Stimulated activated CD8-positive, alpha-beta memory T cell treated with anti-CD3 and anti-CD28 coated beads, Interleukin-15, amount 100 ng/mL, for 4 hours (primary cell): ENCODE results near the gene HDAC4.
A peak's percentile ranks its signal among the peaks of the same experiment; 100 is the strongest.
"Not testable (repeated sequence)": the region's sequence is repeated elsewhere in the genome, so short reads cannot be mapped to it uniquely, and the experiment has no call there.

Experiments used
- DNase-seq, 2 donors: peaks; one replicate each; pipeline ENCODE4 v3.0.0-alpha.2; 2020; ENCODE audit warnings: low read depth in 2 of 2

Gene HDAC4

DNA sequence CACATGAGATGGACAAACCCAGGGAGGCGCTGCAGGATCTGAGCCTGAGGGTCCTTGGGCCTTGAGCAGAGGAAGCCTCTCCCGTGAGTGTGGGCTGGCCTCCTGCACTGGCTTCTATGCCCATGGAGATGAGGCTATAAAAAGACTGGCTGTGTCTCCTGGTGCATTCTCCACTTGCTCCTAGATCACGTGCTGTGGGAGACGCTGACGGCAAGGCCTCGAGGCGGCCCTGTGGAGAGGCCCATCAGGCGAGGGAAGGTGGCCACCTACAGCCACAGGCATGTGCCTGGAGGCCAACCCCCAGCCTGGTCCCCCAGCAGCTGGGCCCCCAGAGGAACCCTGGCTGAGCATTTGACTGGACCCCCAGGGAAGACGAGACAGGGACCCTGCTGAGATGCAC, 354.0 kb downstream of the HDAC4 start:
- no peak for DNase-seq

DNA sequence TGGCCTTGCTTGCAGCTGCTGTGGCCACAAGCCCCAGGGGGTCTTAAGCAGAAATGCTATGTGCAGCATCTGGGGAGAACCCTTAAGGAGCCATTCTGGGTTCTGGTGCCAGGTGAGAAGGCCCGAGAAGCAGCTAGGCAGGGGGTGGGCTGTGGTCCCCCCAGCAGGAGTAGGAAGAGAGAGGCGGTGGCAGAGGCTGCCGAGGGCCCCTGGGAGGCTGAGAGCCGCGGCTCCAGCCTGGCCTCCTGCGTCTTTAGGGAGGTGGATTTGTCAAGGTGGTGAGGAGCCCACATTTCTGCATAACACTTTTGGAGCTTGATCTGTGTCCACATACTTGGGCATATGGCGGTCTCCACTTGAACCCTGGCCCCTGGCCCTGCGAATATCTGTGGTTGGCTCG, 356.5 kb downstream of the HDAC4 start:
- no peak for DNase-seq

DNA sequence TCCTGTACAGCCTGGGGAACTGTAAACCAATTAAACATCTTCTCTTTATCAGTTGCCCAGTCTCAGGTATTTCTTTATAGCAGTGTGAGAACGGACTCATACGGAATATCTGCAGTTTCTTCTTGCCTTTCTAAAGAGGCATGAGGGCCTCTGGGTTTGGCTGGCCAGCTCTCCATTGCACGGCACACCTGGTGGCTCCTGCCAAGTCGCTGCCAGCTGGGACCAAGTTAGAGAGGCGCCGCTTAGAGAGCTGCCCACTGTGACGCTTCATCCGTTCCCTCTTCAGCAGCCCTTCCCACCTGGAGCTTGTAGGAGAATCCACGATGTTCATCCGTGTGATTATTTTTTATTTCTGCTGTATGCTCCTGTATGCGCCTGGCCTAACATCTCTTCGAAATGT, 357.5 kb downstream of the HDAC4 start:
- DNase-seq = no peak

DNA sequence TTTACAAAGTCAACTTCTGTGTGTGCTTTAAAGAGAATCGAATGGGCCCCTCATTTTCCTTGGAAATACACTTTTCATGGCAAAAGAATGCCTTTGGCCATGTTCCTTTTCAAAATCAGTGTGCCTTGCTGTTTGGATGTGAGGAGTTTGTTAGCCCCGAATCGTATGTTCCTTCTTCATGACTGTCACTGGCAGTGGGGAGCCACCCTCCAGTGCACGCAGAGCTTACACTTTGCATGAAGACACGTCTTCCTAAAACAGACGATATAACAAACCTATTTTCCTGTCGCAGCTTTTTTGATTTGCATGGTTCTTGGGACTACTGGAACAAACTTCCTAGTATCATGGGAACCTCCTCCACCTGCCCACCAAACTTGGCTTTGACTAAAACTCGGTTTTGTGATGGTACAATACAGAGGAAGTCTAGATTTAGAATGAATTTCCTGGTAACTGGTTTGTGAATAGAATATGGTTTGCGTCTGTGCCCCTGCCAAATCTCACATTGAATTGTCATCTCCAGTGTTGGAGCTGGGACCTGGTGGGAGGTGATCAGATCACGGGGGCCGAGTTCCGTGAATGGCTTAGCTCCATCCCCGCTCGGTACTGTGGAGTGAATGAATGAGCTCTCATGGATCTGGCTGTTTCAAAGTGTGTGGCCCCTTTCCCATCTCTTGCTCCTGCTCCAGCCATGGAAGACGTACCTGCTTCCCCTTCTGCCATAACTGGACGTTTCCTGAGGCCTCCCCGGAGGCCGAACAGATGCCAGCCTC, 358.1 kb downstream of the HDAC4 start:
- DNase-seq = no peak

DNA sequence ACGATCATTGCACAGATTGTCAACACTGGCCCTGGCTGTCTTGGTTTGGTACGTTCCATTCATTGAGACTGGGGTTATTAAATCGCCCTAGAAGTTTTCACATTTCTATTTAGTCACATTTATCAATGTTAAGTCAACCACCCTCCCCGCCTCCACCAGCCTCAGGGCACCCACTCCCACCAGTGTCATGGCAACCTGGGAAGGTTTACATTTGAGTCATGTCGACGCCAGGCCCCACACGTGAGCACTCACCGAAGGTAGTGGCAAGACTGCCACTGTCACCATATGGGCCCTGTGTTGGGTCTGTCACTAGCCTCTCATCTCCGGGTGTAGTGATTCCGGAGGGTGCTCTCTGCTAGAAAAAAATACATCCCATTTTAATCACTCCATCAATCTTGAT, 358.8 kb downstream of the HDAC4 start:
- no peak for DNase-seq

DNA sequence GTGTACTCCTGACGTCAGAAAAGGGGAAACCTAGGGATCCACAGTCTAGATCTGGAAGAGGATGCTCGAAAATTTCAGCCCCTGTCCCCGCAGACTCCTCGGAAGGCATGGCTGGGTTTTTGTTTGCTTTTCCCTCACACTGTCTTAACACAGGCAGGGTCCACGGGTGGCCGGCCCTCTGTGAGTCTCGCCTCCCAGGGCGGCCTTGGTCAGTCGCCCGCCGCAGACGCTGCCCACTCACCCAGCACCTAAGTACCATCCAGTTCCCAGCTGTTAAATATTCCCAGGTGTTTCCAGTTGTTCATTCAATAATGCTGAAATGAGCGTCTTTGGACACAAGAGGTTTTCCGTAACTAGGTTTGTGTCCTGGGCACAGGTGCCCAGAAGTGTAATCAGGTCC, 359.8 kb downstream of the HDAC4 start:
- DNase-seq = no peak

DNA sequence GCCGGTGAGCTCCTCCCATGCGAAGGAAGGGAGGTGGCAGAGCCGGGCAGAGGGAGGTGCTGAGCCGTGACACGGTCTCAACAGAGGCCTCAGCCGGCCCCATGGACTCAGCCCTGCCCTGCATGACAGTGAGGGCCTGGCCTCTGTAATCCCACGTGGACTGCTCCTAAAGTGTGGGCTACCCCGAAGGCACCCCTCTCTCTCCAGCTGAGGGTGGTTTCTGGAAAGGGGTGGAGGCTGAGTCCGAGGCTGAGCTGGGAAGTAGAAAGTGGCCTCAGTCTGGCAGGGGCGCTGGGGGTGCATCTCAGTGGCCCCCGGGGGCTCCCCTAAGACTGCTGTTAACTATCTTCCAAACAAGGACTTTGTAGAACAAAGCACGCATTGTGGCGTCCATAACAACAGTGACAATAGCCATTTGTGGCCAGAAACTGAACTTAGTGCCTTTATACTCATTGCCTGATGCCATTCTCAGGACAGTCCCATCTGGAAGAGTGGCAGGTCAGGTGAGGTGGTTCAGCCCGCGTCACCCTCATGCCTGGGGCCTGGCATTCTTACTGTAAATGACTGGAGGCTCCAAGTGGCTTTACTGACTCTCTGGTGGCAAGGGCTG, 360.6 kb downstream of the HDAC4 start:
- no peak for DNase-seq

DNA sequence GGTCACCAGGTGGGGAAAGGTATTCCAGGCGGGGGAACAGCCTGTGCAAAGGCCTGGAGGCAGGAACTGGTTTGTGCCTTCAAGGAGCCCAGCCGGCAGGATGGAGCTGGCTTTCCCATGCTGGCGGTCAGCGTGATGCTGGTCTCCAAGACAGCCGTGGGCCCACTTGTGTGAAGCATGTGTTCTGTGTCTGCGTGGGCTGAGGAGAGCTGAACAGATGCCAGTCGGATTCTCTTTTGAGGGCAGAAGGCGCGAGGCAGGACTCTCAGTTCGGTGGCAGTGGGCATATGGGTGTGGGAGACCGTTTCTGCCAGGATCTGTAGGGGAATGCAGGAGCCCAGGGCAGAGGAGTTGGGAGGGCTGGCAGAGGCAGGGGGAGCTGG, 361.4 kb downstream of the HDAC4 start:
- DNase-seq = no peak

DNA sequence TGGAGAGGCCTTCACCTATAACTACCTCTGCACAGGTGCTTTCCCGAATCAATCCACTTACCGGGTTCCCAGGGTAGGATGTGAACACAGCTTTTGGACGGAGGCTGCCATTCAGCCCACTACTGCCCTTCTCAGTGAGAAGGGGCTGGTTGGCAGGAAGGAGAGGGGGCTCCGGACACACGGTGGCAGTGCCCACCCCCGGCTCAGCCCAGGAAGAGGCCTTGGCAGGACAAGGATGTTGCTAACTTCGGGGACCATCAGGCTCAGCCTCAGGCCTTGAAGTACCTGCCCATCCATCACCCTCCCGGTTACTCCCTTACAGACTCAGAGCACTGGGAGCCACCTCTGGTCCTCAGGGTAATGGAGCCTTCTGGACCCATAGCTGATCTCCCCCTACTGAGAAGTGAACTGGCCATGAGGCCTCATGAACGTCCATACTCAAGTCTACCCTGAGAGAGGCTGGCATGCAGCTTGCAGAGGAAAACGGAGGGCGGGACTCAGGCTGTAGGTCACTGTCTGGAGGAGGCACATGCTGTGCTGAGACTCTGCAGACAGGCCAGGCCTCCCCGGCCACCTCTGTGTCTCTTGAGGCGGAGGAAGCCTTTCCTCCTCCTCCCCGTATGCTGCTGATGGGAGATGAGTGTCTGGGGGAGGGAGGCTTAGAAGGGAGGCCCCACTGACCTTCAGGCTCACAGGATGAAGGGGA, 361.9 kb downstream of the HDAC4 start:
- DNase-seq = no peak

DNA sequence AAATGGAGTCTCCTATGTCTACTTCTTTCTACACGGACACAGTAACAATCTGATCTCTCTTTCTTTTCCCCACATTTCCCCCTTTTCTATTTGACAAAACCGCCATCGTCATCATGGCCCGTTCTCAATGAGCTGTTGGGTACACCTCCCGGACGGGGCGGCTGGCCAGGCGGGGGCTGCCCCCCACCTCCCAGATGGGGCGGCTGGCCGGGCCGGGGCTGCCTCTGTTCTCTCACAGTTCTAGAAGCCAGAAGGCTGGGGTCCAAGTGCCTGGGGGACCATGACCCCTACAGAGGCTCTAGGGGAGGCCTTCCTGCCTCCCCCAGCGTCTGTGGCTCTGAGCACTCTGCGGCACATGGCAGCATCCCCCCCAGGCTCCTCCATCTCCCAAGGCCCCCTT, 362.5 kb downstream of the HDAC4 start:
- not testable (repeated sequence) for DNase-seq

DNA sequence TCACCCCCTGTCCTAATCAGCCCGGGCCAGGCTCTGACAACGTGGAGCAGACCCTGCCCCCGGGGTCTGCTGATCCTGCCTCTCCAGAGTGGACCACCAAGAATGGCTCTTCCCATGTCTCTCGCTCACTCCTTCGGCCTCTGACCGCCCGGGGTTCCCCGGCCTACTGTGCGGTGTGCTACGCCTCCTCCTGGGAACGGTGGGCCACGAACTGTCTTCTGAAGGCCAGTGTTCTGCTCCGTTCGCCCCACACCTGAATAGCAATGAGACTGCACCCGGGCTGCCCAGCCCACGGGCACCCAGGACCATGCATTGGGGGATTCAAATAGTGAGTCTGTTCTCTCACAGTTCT, 363.3 kb downstream of the HDAC4 start:
- no peak for DNase-seq

DNA sequence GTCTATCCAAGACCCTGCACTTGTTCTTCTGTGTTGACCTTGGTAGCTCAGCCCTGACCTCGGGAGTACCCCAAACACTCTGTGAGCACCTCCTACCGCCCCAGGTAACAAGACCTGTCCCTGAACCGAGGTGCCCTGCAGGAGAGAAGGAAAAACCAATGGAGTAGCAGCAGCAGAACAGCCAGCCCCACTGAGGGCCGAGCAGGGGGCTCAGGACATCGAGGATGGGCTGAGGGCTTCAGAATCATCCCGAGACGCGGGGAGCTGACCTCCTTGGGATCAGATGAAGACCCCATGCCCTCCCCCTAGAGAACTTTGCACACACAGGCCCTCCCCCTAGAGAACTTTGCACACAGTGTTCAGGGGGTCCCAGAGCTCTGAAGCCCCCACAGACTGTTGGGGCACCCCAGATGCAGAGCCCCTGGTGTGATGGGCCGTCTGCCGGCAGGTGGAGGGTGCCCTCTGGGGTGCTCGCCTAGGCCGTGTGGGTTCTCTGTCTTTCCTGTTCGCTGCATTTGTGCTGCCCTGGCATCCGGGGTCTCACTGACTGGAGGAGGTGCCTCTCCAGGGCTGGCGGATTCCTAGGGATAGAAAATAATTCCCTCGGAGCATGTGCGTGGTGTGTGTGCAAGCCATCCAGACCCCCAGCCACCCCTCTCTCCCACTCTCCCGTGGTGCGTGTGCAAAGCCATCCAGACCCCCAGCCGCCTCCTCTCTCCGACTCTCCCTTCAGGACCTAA, 363.8 kb downstream of the HDAC4 start:
- no peak for DNase-seq

DNA sequence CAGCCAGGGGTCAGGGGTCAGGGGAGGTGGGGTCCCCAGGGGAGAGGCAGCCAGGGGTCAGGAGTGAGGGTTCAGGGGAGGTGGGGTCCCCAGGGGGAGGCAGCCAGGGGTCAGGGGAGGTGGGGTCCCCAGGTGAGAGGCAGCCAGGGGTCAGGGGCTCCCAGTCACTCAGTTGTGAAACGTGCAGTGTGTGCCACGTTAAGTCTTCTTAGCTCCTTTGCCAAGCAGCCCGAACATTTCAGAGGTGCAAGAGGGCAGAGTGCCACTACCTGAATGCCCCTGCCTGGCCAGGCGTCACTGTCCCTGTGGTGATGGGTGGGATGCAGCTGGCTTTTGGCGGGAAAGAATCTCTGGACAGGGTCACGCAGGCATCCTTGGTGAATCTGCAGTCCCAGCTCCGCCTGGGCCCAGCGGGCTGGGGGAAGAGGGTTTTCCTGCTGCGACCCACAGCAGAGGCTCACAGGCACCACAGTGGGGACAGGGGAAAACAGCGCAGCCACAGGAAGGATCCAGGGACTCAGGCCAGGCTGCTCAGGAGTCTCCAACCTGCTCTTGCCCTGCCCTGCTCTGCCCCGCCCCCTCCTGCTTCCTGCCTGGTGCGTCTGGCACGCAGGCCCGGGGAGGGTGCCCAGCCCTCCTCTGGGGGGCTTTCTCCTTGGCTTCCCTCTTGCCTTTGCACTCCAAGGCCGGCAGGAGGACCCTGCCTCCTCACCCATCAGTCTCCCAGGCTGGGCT, 364.7 kb downstream of the HDAC4 start:
- no peak for DNase-seq

DNA sequence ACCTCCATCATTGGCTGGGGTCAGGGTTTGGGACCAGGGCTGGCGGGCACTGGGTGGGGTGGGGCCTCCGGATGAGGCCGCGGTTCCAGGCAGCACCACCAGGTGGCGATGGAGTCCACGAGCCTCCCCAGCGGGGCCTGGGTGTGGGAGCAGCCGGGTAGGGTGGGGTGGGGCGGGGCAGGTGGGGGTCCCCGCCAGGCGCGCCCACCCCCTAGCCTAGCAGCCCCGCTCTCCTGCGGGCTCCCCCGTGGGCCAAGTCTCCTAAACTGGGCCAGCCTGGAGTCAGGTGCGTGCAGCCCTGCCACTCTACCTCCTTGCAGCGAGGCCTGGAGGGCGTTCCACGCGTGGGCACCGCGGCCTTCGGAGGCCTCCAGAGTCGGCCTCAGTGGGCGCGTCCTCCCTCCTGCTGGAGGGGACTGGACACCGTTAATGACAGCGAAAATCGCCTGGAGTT, 365.4 kb downstream of the HDAC4 start:
- DNase-seq = peak; percentile 13 to 14

DNA sequence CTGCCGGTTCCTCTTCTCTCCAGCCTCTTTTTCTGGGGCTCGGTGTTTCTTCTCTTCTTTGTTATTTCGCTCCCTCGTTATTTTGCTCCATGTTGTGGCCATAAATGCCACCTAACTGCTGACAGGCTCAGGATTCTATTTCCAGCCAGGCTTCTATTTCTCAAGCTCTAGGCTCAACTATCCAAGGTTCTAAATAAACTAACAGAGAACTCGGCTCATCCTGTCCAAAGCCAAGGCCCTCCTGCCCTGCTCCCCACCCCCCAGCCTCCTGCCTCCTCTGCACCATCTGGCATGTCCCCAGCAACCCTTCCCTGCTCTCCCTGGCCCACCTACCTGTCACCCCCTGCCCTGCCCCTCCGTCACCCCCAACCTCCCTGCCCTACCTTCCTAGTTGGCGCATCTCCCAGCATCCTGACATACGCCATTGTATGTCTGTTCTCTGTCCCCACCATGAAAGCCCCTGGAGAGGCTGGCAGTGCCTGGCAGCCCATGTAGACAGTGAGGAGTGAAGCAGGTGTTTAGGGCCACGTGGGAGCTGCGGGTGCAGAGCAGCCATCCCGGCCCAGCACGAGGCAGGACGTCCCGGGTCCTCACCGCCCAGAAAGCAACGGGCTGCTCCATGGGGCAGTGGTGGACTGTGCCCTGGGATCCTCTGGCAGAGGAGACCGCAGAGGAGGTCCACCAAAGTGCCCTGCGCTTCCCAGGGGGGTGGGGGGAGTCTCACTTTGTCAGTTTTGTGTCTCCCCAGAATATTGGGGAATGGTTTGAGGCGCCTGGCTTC, 366.1 kb downstream of the HDAC4 start:
- no peak for DNase-seq

DNA sequence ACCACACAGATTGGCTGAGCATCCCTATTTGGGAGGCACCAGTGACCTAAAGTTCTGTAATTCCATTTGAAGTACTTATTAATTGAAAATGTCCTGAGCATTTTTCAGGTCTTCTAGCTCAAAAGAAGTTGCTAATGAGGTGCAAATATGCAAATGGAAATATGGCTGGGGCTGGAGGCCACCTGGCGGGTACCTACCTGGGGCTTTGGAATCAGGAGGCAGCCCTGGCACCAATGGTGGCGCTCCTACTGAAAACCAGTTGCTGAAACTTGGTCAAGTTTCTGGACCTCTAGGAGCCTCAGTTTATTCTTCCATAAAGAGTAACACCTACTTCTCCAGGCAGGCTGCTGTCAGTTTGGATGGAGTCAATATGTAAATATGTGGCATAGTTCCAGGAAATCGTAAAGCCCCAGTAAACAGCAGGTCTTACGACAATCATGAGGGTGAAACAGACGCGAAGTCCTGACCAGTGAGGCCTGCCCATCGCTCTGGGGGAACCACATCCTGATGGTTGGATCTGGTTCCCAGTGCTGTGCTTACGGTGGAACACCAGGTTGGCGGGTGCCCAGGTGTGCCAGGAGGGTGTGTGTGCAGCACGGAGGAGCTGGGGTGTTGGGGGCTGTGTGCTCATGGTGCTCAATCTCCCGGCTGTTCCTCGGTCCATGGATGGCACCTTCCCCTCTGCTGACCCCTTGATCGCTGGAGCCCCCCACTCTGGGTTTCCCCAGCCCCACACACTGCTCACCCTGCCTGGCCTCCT, 366.8 kb downstream of the HDAC4 start:
- no peak for DNase-seq

DNA sequence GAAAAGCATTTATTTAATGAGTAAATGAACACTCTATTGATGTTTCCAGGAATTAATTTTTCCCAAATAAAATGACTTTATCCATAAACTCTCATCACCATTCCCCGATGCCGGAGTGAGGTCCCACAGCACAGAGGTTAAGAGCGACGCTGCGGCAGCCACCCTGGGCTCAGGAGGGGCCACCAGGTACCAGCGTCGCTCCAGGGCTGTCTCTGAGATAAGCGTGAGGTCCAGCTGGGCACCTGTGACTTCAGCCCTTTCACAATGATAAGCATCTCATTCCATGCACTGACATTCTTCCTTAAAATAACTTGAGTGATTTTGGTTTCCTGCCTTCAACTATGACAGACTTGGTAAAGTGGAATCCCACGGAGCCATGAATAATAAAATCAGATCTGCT, 370.9 kb downstream of the HDAC4 start:
- no peak for DNase-seq

DNA sequence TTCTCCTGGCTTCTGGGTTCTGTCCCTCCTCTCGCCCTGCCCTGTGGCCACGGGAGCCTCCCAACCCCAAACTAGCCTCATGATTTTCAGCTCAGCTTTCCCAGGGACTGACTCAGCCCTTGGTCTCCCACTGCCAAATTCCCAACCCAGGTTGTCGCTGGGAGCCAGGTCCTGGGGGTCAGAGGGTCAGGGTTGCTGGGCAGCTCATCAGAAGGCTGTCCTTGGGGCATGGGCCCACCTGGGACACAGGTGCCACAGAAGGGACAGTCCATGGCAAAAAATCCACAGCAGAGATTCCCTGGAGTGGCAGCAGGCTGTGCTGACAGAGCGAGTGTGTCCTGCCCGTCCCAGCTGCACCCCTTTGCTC, 372.6 kb downstream of the HDAC4 start:
- no peak for DNase-seq

DNA sequence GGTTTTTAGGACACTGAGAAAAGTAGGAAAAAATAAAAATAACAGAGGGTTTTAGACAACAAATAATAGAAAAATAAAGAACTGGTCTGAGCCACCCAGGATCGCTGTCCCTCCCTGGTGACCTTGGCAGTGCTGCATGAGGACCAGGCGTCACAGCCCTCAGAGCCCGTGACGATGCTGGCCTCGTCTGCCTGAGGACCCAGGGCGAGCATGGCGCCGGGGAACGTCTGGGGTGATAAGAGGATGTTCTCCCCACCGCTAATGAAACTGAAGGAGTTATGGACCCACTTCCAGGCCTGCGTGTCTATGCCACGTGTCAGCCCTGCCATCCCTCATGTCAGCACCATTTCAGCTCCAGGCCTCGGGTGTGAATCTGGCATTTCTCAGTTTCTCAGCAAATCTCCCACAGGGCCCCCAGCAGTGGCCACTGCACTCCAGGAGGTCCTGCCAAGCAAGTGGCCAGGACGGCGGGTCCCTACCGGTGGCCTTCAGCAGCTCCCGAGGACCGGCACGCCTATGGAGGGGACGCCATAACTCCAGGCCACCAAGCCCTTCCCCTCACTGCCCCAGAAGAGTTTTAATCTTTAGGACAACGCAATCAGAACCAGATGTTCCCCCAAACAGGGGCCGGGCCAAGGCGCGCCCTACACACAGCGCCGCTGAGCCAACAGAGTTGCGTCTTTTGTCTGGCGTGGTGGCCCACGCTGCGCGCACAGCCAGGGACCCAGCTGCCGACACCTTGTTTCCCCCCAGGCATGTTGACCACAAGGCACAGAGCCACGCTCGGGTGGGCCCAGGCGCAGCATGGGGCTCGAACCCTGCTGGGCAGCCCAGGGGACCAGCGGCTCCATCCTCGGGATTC, 373.2 kb downstream of the HDAC4 start:
- no peak for DNase-seq
